NCI-H524 treated with DMSO at 0.1 percent for 48 hours (cell line): ENCODE measurements around the gene DOCK4.

Source experiments
- DNase-seq: peaks from one replicate; lab custom pipeline; 2025; lab: John Stamatoyannopoulos, UW

The DOCK4 gene

DNA sequence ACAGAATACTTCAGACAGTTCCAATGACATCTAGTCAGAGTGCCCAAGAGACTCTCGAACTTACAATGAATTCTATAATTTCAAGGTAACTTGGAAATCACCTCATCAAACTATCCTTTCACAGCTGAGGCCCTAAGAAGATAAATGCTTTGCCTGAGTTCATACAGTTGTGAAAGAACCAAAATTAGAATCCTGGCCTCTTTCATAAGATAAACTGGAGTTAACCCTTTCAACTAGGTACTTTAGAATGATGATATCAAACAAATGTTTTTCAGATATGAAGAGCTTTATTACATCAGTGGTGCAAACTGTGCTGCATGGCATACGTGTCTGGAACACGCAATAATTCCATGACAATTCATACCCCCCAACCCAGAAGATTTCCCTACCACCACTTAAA, 17.9 kb downstream of the DOCK4 start:
- no peak for DNase-seq

DNA sequence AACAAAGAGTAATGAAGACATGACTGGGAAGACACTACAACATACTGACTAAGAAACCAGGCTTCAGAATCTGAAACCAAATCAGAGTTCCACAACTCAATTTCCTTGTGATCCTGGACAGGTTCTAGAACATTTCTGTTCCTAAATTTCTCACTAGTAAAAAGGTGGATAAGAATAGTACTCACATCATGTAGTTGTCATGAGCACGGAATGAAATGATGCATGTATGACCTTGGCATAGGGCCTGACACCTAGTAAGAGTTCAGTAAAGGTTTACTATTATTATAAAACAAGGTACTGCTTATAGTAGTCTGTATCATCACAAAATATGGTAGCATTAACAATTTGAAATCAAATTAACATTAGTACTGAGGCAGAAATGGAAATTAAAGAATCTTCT, 19.9 kb downstream of the DOCK4 start:
- no peak for DNase-seq

DNA sequence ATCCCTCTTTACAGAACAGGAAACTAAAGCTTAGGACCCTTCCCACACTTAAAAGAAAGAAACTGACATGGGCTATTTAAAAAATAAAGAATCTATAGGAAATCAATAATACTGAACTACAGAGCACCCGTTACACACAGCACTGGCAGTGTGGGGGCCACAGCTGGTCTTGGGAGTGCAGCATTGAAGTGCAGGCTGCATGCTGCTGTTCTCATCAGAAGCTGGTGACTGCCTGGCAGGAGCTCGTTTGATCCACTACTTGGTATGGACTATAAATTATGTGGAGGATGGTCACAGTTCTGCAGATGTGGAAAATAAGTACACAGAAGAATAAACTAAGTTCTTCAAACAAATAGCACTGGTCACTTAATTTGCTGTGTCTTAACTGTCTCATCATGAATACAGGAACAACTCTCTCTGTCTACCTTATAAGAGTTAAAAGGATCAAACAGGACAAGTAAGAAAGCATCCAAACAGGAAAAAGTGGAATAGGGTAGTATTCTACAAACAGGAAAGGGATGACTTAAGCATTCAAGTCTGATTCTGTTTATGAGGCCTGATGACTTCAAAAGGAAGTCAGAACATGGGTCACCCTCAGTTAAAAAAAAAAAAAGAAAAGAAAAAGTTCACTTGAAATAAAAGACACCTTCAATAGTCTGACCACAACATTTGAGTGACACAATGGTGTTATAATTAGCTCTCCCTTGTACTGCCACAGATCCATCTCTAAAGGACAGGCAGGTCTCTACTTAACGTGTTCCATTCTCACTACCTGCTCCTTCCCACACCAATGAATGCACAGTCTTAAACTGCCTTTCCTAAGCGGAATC, 21.0 kb downstream of the DOCK4 start:
- no peak for DNase-seq

DNA sequence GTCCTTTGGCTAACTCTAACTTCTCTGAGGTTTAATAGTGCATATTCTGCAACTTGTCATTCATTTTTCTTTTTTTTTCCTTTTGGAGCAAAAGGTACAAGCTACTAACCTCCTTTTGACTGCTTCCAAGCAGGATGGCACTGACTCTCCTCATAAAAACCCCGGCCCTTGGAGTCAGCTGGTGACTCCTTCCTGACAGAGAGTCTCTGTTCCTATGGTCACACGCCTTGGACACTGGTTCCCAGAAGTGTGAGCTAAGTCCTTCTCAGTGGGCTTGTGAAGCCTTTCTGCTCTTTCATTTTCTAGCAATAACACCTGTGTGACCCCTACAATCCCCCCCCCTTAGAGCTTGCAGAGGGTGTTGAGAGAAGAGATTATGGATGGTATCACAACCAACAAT, 21.7 kb downstream of the DOCK4 start:
- DNase-seq, result no peak

DNA sequence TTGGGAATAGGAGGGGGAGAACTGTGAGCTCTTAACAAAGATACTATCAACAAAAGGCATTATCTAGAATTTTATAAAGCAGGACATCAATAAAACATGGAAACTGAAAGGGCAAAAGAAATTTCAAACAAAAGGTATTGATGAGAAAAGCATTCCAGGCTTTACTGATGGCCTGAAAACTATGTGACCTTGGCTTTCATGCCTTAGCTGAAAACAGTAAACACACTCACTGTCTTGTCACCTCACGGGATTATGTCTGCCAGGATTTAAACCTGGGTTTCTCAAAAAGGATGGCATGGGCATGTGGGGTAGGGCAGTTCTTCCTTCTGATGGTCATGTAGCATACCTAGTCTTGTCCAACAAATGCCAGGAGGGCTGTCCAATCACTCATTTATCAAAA, 22.9 kb downstream of the DOCK4 start:
- no peak for DNase-seq

DNA sequence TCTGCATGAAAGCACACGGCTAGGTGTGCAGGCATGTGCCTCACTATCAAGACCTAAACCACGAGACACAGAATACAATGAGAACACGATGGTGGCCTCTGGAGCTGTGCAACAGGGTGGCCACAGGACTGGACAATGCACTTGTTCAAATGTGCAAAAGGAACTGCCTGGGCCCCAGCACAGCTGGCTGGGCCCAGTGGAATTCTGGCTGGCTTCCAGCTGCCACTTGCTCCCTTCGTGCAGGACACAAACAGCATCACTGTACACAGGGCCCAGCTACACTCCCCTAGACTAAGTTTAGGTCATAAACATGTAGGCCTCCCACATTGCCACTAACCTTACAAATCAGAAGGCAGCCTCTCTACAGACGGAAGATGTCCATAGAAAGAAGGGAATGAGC, 23.4 kb downstream of the DOCK4 start:
- DNase-seq, result no peak

DNA sequence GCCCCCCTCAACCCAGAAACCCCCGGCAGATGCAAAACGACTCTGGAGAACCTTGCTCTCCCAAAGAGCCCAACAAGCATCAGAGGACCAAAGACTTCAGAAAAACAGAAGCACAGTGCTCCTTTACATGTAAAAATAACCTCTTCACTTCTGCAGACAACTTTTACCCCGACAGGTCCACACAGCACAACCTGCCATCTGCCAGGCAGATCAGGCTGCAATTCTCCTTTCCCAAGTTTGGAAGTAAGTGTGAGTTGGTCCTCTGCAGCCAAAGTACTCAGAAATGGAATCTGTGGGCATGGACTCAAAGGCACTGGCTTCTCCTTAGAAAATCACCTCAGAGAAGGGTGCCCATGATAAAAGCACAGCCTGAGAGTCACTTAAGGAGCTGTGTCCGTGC, 26.0 kb downstream of the DOCK4 start:
- DNase-seq, result no peak

DNA sequence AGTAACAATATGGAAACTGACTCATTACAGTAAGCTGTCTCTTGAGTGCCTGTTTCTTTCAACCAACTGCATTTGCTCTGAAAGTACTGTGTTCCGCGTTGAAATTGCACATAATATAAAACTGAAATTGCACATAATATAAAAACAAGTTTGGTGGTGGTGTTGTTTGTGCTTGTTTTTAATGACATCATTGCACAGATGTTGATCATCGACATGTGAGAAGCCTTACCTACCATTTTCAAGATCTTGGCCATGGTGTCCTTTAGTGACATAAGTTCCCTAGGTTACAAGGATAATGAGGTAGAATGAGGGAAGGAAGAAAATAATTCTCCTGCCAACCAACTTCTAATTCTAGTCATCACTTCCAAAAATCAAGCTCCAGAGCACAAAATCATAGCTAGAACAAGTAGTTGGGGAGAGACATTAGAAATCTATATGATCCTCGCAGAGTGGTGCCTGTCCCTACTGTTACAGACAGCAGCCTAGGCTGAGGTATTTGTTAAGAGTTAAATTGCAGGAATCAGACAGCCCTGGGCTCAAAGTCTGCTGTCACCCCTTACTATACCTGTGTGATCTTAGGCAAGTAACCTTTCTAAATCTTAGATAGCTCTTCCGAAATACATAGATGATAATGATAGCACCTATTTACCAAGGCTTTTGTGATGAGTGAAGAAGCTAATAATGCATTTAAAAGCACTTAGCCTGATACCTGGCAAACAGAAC, 29.3 kb downstream of the DOCK4 start:
- no peak for DNase-seq

DNA sequence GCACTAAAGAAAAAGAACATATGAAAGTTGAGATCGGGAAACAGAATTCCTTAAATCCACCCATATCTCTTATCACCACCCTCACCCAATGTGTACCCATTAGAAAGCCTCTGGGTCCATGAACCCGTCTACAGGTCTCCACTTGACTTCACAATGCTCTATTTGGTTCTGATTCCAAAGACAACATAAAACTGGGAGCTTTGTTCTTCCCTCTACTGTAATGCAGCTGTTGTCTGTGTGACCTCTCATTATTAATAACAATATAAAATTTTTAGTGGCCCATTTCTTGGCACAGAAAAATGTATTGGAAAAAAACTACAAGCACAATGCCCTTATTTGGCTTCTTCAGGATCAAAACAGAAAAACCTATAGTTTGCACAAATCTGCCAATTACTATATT, 30.0 kb downstream of the DOCK4 start:
- DNase-seq, result no peak

DNA sequence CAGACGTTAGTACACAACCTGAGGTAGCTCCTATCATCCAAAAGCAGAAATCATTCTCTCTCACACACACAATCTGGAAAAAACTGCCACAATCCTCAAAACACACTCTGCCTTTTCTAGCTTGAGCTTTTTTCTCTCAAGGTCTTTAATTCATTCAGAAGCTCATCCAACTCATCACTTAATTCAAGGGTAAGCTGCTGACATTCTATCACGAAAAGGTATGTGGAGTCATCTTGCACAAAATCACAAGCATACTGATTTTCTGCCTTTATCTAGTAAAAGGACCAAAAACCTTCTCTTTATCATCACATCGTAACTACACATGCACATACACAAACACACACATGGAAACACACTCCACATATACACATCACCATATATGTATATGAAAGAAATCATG, 32.0 kb downstream of the DOCK4 start:
- no peak for DNase-seq

DNA sequence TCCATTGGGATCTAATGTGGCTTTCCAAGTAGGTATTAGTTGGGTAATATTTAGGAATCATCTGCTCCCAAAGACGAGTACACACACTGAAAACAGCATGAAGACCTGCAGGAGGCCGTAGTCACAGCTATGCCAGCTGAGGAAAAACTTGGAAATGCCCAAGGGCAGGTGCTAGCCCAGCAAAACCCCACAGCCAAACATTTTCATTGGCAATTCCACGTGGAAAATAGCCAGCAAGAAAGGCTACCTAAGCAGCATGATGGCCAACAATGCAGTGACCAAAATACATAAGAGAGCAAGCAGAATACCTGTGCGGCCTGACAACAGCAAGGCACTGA, 32.7 kb downstream of the DOCK4 start:
- DNase-seq, result no peak

DNA sequence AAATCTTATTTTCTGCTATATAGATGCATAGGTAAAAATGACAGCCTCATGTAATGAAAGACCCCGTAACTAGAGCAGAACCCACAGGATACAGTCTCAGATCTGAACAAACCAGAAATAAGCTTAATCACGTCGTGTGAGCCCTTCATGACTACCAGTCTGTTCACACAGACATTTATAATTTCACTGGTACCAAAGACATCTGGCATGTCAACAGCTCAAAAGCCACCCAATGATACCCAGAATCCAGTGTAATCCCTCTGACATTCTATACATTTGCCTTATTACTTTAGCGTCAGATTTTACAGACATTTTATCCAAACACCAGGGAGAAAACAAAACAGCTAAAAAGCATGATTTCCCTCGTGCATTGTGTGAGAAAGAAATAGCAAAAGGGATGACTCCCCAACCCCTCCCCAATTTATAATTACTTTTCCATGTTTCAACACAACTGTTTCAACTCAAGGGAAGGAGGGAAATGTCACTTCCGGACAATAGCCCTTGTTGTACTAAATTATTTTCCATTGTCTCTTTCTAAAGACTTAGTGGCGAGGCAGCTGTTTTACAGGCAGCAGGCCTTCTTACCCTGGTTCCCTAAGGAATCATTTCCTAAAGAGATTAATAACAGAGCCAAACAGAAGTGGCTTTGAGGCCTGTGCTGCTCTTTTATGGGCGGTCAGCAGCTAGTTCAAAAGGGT, 33.2 kb downstream of the DOCK4 start:
- peak; percentile 75 for DNase-seq

DNA sequence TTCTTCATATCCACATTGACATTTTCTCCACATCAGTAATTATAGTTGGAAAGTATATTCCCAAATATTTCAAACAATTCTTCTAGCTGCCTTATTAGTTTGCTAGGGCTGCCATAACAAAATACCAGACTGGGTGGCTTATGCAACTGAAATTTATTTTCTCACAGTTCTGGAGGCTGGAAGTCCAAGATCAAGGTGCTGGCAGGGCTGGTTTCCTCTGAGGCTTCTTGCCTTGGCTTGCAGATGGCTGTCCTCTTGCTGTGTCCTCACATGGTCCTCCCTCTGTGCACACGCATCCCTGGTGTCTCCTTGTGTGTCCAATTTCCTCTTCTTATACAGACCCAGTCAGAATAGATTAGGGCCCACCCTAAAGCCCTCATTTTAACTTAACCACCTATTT, 34.5 kb downstream of the DOCK4 start:
- DNase-seq, result no peak

DNA sequence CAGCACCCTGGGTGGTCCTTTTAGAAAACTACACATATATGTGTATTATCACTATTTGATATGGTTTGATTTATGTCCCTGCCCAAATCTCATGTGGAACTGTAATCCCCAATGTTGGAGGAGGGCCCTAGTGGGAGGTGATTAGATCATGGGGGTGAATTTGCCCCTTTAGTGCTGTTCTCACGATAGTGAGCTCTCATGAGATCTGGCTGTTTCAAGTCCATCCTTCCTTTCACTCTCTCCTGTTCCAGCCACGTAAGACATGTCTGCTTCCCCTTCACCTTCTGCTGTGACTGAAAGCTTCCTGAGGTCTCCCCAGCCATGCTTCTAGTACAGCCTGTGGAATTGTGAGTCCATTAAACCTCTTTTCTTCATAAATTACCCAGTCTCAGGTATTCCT, 37.3 kb downstream of the DOCK4 start:
- DNase-seq, result no peak

DNA sequence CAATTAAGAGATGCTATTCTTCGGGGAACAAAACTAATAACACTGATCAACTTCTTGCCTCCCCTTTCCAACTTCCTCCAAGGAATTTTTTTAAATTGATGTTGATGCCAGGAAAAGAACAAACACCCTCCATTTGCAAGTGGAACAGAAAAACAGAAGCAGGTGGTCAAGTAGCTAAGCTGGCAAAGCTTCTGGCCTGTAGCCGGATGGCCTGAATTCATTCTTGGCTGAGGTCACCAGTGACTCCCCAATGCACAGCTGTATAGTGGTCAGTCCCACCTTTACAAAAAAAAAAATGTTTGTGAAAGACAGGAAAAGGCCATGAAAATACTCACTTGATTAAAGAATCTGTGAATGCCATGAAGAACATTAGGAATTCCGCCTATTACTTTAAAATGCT, 39.1 kb downstream of the DOCK4 start:
- DNase-seq, result no peak

DNA sequence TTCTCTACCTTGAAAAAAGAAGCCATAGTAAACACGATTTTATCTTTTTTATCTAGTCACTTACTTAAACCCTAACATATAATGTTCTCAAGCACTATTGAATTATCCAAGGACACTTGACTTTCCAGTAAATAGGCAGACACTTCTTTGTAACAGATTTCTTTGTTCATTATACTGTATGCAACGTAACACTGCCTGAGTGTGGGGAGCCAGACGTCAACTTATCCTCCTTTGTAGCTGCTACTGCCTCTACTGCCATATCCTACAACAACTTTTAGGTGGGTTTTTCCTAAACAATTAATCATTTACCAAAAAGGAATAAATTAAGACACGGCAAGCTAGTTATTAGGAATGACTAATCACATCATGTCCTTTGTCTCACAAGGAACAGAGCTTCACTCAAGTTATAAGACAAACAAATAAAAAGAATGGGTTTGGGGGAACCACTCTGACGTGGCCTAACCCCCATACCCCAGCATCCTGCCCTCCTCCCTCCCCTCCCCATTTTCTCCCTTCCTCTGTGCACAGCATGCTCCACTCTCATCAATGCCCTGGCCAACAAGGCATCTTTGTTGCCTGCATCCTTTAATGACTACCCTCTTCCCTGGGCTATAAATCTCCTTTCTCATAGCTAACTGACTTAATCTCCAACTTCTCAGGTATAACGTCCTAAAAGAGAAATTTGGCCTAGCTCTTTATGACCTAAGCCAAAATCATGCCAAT, 43.3 kb downstream of the DOCK4 start:
- no peak for DNase-seq

DNA sequence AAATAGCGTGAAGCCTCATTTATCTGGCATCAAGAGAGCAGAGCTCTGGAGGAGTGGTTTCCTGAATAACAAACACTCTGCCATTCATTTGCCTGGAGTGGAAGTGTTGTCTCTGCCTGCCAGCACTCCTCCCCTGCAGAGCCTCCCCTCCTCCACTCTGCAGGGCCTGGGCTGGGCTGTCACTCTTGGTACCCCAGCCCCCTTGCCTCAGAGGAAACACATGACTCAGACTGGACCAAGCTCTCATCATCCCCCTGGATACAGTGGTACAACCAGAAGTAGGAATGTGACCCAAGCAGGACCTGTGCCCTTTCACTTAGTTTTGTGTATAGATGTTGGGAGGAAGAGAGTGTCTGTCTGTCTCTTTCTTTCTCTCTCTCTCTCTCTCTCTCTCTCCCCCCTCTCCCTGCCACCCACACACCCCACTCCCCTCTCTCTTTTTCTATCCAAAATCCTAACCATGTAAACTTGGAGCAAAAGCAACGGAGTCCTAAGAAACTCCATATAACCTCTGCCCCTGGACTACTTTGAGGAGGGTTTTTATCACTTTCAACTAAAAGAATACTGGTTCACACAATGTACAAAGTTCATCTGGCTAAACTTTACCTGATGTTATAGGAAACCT, 43.9 kb downstream of the DOCK4 start:
- no peak for DNase-seq

DNA sequence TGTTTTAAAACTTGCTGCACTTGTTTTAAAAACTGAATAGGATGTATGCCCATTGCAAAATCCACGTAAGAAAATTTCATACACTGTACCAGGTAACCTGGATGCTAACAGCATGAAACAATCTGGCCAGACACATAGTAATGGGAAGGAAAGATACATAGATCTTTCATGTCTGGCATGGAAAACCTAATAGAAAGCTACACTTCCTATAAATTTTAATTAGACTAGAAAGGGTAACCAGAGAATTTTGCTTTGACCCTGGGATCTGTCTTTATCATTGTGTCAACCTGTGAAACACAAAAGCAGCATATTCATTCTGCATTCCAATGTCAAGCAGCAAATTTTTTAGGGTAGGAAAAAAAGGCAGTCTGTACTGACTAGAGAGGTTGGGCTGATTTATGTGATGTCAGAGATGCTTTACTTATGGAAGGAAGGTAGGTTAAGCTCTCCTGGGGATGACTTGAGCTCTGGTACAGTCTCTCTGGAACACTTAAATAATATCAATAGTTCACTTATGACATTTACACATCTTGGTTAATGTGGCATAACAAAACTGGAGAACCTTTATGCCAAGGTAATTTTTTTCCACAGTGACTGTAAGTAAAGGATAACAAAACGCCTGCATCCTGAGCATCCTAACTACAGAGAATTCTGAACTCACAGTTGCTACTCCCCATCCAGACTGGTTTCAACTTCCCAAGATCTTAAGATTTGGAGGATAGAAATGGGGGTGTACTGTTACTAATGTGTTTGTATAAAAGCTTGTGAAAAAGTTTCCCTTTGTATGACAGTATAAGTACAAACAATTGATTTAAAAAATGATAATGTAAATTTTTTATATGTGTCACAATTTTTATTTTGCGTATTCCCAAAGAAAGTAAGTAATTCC, 44.7 kb downstream of the DOCK4 start:
- DNase-seq, result no peak

DNA sequence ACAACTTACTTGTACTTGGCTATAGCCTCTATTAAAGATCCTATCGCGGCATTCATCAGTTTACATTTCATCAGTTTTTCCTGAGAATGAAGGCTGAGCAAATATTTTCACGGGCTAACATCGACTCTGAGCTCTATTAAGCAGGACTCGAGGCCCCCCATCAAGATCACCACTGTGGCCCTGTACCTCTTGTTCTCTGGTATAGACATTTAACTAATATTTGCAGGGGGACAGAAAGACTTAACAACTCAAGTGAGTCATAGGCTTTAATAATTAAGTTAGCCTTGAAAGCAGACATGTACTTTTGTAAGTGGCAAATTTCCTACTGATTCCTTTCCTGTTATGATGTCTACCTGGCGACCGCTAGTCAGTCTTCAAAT, 45.4 kb downstream of the DOCK4 start:
- DNase-seq, result no peak

DNA sequence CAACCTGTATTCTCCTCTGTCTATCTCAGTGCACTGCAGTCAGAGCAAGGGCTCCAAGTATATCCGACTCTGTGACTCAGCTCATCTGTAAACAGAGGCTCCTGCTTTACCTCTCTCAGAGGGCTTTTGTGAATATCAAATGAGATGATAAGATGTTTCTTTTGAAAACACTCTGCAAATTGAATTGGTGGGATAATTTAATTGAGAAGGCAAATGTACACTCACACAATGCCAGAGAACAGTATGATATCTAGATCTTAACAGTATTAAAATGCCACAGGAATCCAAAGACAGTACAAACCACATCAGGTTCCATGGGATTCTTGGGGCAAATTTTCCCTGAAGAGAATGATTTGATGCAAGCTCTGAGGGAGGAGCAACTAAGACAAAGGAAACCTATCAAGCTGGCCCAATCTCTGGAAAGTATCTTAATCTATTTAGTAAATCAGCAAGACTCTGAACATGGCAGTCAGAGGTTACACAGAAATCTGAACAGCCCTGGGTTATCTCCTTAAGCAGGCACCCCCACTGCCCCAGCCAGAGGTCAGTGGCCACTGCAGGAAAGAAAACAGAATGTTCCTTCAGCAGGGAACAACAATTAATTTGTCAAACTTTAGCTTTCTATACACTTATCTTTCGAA, 45.9 kb downstream of the DOCK4 start:
- DNase-seq, result no peak

DNA sequence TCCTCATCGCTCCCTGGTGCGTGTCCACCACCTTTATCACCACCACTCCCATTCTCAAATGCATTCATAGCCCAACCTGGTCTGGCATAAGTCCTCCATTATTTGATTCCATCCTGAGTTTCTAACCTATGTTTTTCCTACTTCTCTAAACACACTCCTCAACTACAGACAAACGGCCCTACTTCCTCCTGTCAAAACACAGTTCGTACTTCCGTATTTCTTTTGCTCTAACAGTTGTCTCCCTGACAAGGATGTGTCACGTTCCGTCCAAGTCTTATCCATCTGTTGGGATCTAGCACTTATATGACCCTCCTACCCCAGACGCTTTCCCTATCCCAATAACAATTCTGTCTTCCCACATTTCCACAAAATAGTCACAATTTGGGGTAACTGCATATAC, 46.8 kb downstream of the DOCK4 start:
- DNase-seq, result no peak
